ENCODE measurements around the gene SMOC2.

The SMOC2 gene

DNA sequence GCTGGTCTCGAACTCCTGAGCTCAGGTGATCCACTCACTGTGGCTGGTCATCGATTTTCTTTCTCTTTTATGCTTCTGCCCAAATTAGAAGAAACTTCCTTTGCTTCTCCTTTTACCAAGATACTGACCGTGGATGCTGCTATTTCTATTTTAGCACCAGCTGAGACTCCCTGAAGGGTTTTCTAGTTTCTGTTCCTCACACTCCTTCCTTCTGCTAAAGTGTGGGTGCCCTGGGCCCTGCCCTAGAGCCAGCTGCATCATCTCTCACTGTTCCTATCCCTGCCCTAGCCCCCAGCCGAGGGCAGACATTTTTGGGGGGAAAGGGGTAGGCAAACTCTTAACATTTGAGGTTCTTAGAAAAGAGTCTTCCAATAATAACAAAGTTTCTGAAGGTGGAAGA, 6.3 kb downstream of the SMOC2 start:
- no peak for DNase-seq (ENCODE audit: low read depth in 3 of 3)

DNA sequence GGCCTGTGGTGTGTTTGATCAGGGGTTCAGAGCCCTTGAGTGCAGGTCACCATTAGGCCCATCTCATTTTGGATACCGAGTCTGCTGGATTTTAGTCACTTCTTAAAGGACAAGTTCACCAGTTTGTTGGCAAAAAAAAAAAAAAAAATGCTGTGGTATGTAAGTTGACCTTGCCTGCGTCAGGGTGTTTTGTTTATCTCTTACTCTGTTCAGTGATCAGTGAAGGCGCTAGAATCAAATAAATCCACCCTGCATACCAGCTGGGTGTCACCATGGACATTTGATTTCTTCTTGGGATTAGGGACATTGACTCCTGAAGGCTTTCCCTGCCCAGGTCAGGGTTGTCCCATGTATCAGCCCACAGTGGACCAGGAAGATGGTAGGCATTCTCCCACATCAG, 6.7 kb downstream of the SMOC2 start:
- no peak for DNase-seq (ENCODE audit: low read depth in 3 of 3)

DNA sequence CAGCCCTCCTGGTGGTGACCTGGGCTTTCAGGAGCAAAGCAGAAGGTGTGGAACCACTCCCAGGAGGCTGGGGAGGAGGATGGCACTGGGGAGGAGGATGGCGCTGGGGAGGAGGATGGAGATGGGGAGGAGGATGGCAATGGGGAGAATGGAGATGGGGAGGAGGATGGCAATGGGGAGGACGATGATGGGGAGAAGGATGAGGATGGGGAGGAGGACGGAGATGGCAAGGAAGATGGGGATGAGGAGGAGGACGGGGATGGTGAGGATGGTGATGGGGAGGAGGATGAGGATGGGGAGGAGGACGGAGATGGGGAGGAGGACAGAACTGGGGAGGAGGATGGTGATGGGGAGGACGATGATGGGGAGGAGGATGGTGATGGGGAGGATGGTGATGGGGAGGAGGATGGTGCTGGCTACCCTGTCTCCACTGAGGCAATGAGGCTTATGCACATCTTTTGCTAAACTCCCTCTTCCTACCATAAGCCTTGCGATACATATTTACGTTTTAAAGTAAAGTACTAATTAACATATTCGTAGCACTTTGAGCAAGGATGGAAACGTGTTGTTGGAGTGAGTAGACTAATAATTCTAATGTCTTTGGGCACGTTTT, 7.4 kb downstream of the SMOC2 start:
- no peak for DNase-seq (ENCODE audit: low read depth in 3 of 3)

DNA sequence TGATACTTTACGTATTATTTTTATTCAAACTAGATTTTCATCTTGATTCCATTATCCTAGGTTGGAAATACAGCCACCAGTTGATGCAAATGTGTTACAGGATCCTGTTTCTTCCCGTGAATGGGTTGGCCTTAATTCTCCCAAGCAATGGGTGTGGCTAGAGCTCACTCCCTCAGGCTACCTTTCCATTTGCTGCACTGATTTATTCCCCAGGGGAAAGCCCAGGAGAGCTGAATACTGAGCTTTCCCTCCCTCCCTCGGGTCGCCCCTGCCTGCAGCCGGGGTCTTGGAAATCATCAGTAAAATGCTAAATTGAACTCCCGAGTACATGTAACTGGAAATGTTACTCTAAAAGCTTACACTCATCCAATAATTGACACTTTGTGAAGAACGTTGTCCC, 9.9 kb downstream of the SMOC2 start:
- no peak for DNase-seq (ENCODE audit: low read depth in 3 of 3)

DNA sequence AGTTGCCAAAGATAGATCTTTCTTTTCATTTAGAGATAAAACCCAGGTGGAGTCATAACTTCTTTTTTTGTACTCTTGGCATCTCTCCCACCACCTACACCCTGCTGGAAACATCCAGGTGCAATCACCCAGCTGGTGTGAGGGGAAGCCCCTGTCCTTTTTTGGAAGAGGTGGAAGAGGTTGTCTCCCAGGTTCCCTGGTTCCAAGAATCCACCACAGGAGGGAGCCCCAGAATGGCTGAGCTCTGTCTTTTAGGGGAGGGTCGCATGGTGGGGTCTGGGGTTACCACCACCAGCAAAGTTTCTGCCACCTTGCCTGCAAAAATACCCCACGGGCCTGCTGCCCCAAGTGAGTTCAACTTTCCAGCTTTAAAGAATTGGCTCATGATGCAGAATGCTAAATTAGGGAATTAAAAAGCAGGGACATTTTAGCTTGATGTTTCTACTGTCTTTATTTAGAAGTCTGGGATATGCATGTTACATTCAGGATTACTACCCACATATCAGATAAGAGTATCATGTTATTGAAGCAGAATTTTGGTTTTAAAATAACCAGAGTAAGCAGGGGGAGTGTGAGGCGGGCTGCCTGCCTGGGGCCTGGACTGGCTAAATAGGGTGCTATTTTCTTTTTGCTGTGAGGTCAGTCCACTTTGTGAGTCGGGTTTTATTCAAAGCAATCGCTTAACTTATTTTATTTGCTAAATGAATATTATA, 11.0 kb downstream of the SMOC2 start:
- DNase-seq (ENCODE audit: low read depth in 3 of 3) = no peak

DNA sequence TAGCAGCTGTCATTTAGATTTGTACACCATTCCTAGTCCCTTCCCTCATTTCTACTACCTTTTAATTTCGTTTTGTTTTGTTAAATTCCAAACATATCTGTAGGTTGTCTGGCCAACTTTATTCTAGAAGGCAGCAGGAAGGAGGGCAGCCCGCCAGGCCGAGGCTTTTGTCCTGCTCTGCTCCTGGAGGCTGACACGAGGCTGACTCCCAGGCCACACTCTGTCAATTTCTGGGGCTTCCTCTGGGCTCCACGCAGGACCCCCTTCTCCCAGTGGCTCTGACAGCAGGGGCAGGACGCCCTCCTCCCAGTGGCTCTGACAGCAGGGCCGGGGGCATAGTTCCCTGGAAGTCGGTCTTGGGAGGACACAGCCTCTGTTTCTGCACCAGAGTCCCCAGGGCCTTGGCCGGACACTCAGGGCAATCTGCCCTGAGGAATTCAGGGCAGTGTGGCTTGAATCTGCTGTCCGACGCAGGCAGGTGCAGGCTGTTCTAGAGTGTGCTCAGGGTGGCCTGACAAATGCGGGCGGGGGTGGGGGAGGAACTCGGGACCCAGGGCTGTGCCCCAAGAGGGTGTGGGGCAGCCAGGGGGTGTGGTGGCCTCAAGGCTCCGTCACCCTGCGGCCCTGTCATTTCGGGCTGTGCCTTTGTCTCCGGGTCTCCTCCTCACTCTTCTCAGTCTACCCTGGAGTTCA, 11.8 kb downstream of the SMOC2 start:
- DNase-seq (ENCODE audit: low read depth in 3 of 3) = no peak

DNA sequence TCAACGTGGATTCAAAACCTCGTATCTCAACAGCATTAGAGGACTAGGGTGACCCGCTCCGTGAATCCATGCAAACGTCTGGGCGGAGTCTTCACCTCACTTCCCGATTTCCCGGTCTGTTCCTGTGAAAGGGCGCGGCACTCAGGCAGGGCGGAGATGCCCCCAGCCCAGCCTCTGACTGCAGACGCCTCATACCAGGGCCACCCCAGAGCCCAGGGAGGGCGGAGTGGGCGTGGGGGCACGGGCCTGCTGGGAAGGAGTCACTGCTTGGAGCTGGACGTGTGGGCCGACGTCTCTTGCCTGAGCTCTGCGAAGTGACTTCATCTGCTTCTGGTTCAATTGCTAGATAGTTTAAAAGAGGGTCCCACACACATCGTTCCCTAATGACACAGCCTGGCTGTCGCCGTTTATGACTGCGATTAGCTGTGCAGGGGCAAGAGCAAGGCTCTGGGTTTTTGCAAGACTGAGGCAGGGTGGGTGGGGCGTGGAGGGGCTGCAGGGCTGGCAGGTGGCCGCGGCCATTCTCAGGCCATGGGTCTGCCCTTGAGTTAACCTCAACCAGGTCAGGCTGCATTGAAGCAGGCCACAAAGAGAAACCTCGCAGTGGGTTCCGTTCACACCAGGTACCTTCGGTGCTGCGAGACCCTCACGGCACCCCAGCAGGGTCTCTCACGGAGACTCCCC, 15.0 kb downstream of the SMOC2 start:
- no peak for DNase-seq (ENCODE audit: low read depth in 3 of 3)

DNA sequence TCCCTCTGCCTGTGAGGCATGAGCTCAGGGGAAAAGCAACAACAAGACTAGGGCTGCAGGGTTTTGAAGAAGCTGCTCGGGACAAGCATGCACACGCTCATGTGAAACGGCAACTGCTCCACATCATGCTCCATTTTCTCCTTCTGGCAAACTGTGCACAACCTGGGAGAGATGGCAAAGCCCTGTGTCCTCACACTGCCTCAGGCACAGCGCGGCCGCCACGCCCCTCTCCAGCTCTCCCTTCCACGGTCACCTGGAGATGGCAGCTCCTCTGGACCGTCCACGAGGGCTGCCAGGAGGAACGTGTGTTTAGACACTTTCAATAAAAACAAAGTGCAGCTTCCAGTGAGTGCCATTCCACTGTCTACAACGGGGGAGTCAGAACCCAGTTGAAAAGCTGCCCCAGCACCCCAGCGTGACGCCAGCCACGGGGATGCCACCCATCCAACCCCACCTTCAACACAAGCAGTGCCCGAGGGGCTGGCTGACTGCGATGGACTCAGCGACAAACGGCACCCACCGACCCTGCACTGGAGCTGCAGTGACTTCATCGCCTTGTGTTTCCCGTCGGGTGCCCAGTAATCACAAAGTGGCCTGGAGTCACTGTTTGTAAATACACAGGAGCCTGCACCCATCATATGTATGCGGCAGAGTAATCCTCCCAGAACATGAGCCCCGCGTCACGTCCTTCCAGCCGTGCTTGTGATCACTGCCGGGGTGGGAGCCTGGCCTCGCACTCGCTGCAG, 16.1 kb downstream of the SMOC2 start:
- DNase-seq (ENCODE audit: low read depth in 3 of 3) = no peak

DNA sequence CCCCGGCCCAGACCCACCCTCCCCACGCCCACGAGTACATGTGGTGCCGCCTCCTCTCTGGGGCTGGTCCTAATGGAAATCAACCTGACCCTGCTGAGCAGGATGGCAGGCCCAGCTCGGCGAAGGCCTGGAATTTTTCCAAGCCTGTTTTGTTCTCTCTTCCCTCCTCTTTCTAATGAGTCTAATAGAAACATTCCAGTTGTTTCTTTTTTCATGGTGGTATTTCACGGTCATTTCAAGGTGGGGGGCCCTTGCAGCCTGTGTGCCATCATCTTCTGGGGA, 16.6 kb downstream of the SMOC2 start:
- DNase-seq (ENCODE audit: low read depth in 3 of 3) = no peak

DNA sequence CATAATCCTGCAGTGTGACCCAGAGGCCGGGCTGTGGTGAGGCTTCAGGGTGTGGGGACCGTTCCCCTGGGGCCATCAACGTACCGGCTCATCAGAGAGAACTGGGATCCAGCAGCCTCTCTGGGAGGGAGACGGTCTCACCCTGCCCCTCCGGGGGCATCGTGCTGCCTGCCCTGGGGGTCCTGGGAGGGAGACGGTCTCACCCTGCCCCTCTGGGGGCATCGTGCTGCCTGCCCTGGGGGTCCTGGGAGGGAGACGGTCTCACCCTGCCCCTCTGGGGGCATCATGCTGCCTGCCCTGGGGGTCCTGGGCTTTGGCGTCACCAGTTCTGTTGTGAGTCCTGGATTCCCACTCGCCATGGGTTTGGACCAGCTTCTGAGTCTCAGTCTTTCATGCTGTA, 17.1 kb downstream of the SMOC2 start:
- DNase-seq (ENCODE audit: low read depth in 3 of 3) = no peak

DNA sequence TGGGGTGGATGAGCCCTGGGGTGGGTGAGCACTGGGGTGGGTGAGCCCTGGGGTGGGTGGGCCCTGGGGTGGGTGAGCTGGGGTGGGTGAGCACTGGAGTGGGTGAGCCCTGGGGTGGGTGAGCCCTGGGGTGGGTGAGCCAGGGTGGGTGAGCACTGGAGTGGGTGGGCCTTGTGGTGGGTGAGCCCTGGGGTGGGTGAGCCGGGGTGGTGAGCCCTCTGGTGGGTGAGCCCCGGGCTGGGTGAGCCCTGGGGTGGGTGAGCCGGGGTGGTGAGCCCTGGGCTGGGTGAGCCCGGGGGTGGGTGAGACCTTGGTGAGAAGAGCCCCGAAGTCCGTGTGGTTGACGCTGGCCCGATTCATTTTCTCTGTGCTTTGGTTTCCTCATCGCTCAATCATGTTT, 18.6 kb downstream of the SMOC2 start:
- DNase-seq (ENCODE audit: low read depth in 3 of 3) = no peak

DNA sequence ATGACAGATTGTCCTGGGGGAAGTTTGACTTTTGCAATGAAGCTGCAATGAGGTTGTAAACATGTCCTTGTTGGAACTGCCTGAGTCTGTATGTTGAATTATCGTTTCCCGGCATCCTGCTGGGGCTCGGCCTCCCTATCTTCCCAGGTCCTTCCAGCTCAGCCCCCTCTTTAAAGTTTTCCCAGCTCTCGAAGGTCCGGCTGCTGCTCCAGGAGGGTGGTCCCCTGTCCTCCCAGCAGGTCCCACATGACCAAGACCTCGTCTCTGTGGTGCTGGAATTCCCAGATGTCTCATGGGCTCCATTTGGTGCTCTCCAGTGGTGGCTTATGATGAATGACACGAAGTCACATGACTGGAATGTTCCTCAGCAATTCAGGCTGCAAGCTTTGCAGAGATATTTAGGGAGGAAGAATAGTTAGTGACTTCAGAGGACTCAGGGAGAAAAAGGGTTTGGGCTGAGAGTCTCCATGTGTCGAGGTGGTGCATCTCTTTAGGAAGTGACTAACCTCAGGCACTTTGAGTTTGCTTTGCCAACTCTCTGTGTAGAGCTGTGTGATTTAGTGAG, 21.4 kb downstream of the SMOC2 start:
- DNase-seq (ENCODE audit: low read depth in 3 of 3) = no peak

DNA sequence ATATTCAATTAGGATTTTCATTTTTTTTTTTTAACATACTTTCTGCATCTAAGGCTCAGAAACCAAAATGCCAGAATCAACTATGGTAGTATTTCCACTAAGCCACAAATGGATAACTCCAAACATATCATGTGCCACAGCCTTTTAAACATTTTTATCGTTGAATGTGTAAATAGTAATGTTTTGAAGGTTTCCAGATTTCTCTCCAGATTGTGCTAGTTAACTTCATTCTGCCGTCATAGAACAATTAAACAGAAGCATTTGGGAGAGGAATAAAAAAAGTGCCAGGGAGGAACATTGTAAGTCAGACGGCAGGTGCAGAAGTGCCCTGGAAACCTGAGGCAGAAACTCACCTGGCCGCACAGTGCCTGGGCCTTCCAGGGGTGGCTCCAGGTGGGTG, 23.6 kb downstream of the SMOC2 start:
- no peak for DNase-seq (ENCODE audit: low read depth in 3 of 3)

DNA sequence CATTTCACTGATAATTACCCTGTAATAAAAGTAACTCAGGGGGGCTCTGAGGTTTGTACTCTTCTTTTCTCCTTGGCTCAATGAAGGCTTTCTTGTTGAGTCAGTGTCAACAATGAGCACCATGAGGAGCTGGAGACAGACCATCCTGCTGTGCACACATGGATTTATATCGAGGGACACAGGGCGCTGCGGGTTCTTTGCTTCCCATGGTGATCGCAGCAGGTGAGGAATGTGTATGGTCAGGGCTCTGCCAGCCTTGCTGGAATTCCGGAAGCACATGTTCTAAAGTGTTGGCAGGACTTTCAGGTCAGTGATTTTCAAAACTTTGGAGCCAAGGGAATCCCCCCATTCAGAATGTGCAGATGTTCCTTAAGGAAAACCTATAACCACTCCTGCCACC, 27.1 kb downstream of the SMOC2 start:
- DNase-seq (ENCODE audit: low read depth in 3 of 3) = no peak

DNA sequence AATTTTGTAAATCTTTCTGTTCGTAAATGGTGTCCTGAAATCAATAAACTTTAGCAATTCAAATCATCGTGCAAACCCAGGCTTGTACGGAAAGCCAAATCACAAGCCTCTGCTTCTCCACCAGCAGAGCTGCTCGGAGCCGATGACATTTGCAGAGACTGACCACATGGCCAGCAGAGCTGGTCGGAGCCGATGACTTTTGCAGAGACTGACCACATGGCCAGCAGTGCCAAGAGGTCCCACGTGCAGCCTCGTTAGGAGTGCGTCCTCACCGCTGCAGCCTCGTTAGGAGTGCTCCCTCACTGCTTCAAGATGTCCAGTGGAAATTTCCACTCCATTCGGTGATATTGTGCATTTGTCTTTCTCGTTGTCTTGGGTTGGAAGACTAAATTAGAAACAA, 28.5 kb downstream of the SMOC2 start:
- DNase-seq (ENCODE audit: low read depth in 3 of 3) = no peak

DNA sequence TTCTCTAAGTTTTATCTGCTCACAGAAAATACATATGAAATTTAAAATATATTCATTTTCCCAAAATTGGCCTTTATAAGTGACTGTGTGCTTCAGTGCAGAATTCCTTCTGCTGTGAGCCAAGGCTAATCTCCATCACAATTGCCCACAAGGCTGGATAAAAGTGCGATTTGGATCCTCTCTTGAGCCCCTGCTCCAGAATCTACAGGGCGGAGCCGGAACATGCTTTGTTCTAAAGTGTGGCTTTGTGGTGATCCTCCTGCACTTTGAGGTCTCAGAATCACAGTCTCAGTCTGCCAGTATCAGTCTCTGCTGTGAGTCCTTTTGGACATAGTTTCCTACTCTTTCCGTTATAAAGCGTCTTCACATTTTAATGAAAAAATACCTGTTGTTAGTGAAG, 28.9 kb downstream of the SMOC2 start:
- DNase-seq (ENCODE audit: low read depth in 3 of 3) = no peak

DNA sequence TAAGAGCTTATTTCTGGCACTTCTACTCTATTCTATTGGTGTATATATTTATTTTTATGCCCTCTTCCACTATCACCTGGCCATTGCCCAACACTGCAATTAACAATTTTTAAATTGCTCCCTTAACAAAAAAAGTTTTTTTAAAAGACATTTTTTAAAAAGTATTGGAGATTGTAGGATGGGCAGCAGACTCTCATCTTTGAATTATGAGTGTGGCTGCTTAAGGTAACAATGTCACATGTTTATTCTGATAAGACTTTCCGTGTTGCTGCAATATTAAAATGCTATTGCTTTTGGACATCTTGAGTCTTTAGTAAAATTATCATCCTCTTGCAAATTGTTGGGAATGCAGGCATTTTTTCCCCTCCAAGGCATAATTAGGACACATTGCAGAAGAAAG, 31.4 kb downstream of the SMOC2 start:
- no peak for DNase-seq (ENCODE audit: low read depth in 3 of 3)

DNA sequence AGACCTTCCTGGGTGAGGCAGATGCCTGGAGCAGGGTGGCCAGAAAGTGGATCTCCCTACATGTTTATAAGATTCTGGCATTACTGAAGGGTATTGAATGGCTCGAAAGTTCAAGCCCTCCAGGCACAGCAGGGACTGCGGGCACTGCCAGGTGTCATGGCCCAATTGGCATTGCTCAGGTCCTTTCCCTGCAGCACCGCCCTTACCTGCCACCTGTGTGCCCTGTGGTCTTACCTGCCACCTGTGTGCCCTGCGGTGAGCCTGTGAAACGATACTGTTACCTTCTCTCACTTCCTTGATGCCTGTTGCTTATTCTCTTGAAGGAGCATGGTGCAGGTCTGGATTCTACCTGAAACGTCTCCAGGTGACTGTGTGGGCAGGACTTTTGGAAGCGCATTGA, 32.2 kb downstream of the SMOC2 start:
- no peak for DNase-seq (ENCODE audit: low read depth in 3 of 3)

DNA sequence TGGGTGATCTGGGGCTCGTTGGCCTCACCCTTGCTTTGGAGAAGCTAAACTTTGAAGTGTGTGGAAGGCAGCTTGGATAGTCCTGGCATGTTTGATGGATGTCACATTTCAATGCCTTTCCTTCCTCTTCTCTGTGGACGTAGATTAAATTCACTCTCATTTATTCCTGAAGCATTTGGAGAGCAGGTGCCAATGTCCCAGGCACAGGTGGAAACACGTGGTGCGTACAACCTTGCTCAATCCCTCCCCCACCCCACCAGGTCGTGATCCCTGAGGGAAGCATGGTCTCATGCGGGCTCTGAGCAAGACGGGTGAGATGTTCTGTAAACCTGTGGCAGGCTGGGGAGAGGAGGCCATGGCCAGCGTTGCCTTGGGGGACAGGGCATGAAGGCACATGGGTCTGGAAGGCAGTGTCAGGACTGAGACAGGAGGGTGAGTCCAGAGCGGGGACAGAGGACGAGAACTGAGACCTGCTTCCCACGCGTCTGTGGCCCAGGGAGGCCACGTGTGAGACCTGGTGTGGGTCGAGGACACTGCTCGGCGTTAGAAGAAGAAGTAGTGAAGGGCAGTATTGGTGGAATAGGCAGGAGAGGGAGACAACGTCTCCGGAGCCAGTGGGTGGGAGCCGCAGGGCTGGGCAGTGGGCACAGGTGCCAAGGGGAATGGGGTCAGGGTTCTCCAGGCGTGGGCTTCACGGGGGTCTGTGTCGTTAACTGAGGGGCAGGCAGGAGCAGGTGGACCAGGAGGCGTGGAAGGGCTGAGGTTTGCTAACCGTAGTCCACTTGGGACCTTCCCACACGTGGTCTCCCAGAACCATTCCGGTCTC, 34.4 kb downstream of the SMOC2 start:
- no peak for DNase-seq (ENCODE audit: low read depth in 3 of 3)

DNA sequence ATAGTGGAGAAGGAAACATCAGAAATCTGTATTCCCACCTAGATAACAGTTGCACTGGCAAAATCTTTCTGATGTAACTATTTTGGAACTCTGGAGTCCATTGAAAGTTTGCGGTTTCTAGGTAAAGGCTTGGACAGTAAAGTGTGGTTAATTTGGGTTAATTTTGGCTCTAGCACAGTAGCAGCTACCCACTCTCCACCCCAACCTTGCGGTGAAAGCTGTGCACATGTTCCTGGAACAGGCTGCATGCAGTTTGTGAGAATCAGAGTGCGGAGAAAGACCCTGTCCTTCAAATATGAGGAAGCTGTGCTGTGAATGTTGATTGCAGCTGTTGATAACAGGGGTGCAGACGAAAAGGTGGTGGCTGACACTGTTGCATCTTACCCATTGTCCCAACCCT, 38.4 kb downstream of the SMOC2 start:
- DNase-seq (ENCODE audit: low read depth in 3 of 3) = no peak

DNA sequence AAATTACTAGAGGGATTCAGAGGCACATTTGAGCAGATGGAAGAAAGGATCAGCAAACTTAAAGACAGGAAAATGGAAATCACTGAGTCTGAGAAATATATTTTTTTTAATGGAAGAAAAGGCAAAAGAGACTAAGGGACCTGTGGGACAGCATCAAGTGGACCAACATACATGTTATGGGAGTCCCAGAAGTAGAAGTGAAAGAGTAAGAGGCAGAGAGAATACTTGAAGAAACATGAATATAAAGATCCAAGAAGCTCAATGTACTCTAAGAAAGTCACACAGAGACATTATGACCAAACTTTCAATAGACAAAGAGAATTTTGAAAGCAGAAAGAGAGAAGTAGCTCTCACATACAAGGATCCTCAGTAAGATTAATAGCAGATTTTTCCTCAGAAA, 39.5 kb downstream of the SMOC2 start:
- no peak for DNase-seq (ENCODE audit: low read depth in 3 of 3)
